HL-60 (cell line): Measurements from ENCODE around the gene MBD4.

ENCODE experiments used
- POLR2AphosphoS5 ChIP-seq: IDR thresholded peaks from 2 replicates; pipeline ENCODE4 v1.6.1; 2012; ENCODE audit warnings: low read depth
- TF ChIP-seq, protein P1 (sequence below): IDR thresholded peaks from one replicate; pipeline ENCODE4 v1.5.1; 2011; ENCODE audit warnings: low read length, control low read depth, inconsistent platforms; ENCODE audit not compliant: insufficient read depth

DNA sequence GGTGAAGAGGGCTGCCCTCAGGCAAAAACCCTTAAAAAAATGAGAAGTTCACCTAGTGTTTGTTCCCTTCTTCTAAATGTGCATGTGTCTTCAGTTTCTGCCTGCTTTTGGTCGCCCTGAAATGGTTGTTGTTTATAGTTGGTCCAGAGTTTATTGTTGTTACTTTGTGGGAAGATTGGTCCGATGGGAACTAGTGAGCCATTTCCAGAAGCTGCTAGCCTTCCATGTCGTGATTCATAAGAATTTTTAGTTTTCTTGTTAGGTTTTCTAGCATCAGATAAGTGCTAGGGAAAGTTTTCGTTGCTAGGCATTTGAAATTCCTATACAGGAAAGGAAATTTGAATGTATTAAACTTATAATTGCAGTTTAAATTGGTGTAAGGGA is 34.0 kb upstream of the MBD4 start:
- TF ChIP-seq, protein P1, sequence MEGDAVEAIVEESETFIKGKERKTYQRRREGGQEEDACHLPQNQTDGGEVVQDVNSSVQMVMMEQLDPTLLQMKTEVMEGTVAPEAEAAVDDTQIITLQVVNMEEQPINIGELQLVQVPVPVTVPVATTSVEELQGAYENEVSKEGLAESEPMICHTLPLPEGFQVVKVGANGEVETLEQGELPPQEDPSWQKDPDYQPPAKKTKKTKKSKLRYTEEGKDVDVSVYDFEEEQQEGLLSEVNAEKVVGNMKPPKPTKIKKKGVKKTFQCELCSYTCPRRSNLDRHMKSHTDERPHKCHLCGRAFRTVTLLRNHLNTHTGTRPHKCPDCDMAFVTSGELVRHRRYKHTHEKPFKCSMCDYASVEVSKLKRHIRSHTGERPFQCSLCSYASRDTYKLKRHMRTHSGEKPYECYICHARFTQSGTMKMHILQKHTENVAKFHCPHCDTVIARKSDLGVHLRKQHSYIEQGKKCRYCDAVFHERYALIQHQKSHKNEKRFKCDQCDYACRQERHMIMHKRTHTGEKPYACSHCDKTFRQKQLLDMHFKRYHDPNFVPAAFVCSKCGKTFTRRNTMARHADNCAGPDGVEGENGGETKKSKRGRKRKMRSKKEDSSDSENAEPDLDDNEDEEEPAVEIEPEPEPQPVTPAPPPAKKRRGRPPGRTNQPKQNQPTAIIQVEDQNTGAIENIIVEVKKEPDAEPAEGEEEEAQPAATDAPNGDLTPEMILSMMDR, result no peak
- TF ChIP-seq POLR2AphosphoS5, result no peak
